HFFc6 (cell line): Measurements from ENCODE around the gene C1GALT1C1. TPM values are rescaled to one million over a fixed set of nuclear protein-coding genes. Genes with fewer than 3 reads are reported as not detected.
"Not testable (repeated sequence)": the region's sequence is repeated elsewhere in the genome, so short reads cannot be mapped to it uniquely, and the experiment has no call there.

Experiments
- DNase-seq: peaks from one replicate; pipeline ENCODE4 v3.0.0-alpha.2; 2018
- H3K27ac Mint-ChIP-seq: 2 replicates; pipeline ENCODE4 v1.8.0; 2020; ENCODE audit warnings: mild to moderate bottlenecking, mixed read lengths
- H3K27me3 Mint-ChIP-seq: 2 replicates; pipeline ENCODE4 v1.8.0; 2021; ENCODE audit warnings: mild to moderate bottlenecking, moderate library complexity, mixed read lengths; ENCODE audit not compliant: insufficient read depth
- H3K36me3 Mint-ChIP-seq: 2 replicates; pipeline ENCODE4 v1.8.0; 2021; ENCODE audit warnings: low read depth, mixed read lengths
- H3K4me1 Mint-ChIP-seq: 2 replicates; pipeline ENCODE4 v1.8.0; 2020; ENCODE audit warnings: low read depth, mixed read lengths
- H3K4me3 Mint-ChIP-seq: 2 replicates; pipeline ENCODE4 v1.8.0; 2020; ENCODE audit warnings: mild to moderate bottlenecking, moderate library complexity, mixed read lengths
- H3K9me3 Mint-ChIP-seq: 2 replicates; pipeline ENCODE4 v1.8.0; 2020; ENCODE audit warnings: mild to moderate bottlenecking, mixed read lengths
- total RNA-seq, 6 experiments: library from RNA; stranded (reverse); fragmentation: NEBNext Ultra II Directional; extraction: Animal tissue kit (Norgen Biotek cat#: 25700); gene quantifications; 2 replicates in 1 of 6; 3 replicates in 5 of 6; pipeline ENCODE4 v1.2.3, GENCODE V29; 2021
- TF ChIP-seq, protein P1 (sequence below): fragments of 200-600 bp; sonication (generic); IDR thresholded peaks from 2 replicates; pipeline ENCODE4 v1.5.0; 2021; ENCODE audit warnings: antibody characterized with exemption, mild to moderate bottlenecking

C1GALT1C1 gene
- total RNA-seq, 6 experiments from 2014 or later = 34.9 to 42.1 (median 41.0) TPM

DNA sequence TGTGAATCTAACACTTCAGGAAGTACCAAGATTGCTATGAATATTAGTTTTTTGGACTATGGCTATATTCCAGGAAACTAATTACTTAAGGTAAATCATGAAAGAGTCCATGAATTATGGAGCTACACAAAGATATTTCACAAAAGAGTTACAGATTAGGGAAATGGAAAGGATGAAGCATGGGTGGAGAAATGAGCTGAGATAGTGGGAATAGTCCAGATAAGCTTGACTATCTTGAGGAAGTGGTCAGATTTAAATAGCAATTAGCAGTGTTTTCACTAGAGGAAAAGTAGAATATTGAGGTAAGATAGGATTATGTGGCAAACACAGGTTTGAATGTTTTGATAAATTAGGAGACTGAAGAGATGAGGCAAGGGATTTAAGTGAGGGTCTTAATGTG is 42.1 kb upstream of the C1GALT1C1 start:
- DNase-seq = no peak
- H3K27ac Mint-ChIP-seq = peak overlapping the region; percentile 78
- no peak overlapping the region; the same call in 1 of the 2 replicates for H3K4me3 Mint-ChIP-seq

DNA sequence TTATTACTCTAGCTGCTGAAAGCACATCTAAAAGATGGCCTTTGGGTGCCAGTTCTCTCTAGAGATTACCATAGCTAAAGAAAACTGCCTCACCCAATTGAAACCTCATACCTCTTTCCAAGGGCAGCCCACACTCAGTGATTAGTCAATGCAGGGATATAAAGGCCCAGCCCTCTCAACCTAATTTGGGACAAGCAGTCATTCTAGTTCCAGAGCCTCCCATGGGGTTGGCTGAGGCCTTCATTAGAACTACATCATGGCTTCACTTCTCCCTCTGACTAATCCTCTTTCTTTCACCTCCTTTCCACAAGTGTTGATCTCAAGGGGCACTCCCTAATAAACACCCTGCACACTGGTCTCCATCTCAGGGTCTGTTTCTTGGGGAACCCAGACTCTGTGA is 38.5 kb upstream of the C1GALT1C1 start:
- DNase-seq = no peak
- Mint-ChIP-seq H3K4me1 (peaks cover 29% of the 10 kb centered on the region), H3K9me3 (no peaks in the 10 kb centered on the region), H3K27me3 (no peaks in the 10 kb centered on the region; the same call in 1 of the 2 replicates), H3K27ac (no peak overlapping the region), H3K36me3 (no peaks in the 10 kb centered on the region), H3K4me3 (no peak overlapping the region)
- TF ChIP-seq, protein P1, sequence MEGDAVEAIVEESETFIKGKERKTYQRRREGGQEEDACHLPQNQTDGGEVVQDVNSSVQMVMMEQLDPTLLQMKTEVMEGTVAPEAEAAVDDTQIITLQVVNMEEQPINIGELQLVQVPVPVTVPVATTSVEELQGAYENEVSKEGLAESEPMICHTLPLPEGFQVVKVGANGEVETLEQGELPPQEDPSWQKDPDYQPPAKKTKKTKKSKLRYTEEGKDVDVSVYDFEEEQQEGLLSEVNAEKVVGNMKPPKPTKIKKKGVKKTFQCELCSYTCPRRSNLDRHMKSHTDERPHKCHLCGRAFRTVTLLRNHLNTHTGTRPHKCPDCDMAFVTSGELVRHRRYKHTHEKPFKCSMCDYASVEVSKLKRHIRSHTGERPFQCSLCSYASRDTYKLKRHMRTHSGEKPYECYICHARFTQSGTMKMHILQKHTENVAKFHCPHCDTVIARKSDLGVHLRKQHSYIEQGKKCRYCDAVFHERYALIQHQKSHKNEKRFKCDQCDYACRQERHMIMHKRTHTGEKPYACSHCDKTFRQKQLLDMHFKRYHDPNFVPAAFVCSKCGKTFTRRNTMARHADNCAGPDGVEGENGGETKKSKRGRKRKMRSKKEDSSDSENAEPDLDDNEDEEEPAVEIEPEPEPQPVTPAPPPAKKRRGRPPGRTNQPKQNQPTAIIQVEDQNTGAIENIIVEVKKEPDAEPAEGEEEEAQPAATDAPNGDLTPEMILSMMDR = no peak

More for the DNA sequence above, 42.1 kb upstream of the C1GALT1C1 start:
- TF ChIP-seq, protein P1 = no peak
- Mint-ChIP-seq H3K36me3 (no peaks in the 10 kb centered on the region), H3K9me3 (no peaks in the 10 kb centered on the region), H3K27me3 (no peaks in the 10 kb centered on the region; the same call in 1 of the 2 replicates), H3K4me1 (peaks cover 22% of the 10 kb centered on the region)

DNA sequence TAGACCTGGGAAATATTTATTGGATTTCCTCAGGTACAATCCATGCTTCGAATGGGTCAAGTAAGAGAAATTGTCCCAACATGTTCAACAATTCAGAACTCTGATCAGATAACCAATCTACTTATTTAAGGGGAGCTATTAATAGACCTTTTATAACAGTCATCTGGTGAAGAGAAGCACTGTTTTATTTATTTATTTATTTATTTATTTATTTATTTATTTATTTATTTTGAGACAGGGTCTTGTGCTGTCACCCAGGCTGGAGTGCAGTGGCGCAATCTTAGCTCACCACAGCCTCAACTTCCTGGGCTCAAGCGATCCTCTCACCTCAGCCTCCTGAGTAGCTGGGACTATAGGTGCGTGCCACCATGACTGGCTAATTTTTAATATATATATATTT is 34.7 kb upstream of the C1GALT1C1 start:
- H3K4me1 Mint-ChIP-seq = peaks cover 20% of the 10 kb centered on the region
- not testable (repeated sequence) for H3K9me3 Mint-ChIP-seq, H3K27me3 Mint-ChIP-seq, H3K27ac Mint-ChIP-seq, DNase-seq, H3K4me3 Mint-ChIP-seq, H3K36me3 Mint-ChIP-seq

DNA sequence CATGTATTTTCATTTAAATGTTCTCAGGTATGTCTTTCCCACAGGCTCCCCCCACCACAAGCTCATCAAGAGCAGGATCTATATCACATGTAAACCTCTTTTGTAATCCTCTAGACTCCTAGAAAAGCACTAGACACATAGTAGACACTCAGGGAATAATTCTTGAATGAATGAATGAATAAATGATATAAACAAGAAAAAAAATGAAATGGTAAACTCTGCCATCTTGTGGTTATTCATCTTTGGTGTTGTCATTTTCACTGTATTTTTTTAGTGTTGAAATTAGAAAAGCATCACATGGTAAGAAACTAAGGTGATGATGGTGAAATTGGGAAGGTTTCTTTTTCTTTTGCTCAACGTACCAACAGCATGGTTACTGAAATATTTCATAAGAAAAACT is 34.2 kb upstream of the C1GALT1C1 start:
- TF ChIP-seq, protein P1 = peak; percentile 70
- no peak overlapping the region for H3K27ac Mint-ChIP-seq
- no peak for DNase-seq

DNA sequence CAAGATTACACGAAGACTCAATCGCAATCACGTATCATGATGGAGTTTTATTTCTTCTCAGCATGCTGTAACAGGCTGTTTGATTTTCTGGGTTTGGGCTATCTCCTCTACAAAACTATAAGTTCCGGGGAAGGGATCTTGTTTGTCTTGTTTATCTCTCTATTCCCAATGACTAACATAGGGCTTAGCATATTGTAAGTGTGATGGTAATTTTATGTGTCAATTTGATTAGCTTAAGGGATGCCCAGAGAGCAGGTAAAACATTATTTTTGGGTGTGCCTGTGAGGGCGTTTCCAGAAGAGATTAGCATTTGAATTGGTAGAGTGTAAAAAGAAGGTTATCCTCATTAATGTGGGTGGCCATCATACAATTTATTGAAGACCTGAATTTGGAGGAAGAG is 32.8 kb upstream of the C1GALT1C1 start:
- Mint-ChIP-seq H3K27me3 (no peaks in the 10 kb centered on the region; the same call in 1 of the 2 replicates), H3K4me3 (no peak overlapping the region), H3K4me1 (peaks cover 23% of the 10 kb centered on the region), H3K9me3 (no peaks in the 10 kb centered on the region), H3K27ac (no peak overlapping the region), H3K36me3 (no peaks in the 10 kb centered on the region)
- TF ChIP-seq, protein P1 = no peak
- DNase-seq = no peak

More for the DNA sequence above, 34.2 kb upstream of the C1GALT1C1 start:
- H3K27me3 Mint-ChIP-seq = no peaks in the 10 kb centered on the region; the same call in 1 of the 2 replicates
- H3K36me3 Mint-ChIP-seq = no peaks in the 10 kb centered on the region
- no peak overlapping the region for H3K4me3 Mint-ChIP-seq
- no peaks in the 10 kb centered on the region for H3K9me3 Mint-ChIP-seq
- H3K4me1 Mint-ChIP-seq = peaks cover 23% of the 10 kb centered on the region

DNA sequence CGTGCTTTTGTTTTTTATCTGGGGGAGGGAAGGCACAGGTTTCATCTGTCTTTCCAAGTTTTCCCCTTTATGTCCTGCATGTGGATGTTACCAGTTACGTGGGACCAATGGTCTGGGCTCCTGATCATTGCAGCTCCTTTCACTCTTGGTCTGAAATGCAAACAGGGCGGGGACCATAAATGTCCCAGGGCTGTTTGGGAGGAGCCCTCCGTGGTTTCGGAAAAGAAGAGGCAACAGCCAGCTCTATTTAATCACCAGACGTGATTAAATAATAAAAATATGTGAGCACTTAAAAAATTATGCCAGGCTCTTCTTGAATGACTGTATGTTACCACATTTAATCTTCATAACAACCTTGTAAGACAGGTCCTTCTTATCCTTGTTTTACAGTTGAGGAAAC is 30.8 kb upstream of the C1GALT1C1 start:
- Mint-ChIP-seq H3K27me3 (no peaks in the 10 kb centered on the region), H3K9me3 (no peaks in the 10 kb centered on the region), H3K36me3 (no peaks in the 10 kb centered on the region), H3K4me1 (peaks cover 23% of the 10 kb centered on the region), H3K4me3 (no peak overlapping the region), H3K27ac (no peak overlapping the region; the same call in 1 of the 2 replicates)
- TF ChIP-seq, protein P1 = no peak
- no peak for DNase-seq
